GM10847 (cell line): ENCODE results near the gene MYO19.

Experiments used
- POLR2A ChIP-seq: IDR thresholded peaks from 2 replicates; pipeline ENCODE4 v1.6.1; 2011; ENCODE audit not compliant: insufficient read length; ENCODE audit errors: extremely low read depth

The MYO19 gene, protein sequence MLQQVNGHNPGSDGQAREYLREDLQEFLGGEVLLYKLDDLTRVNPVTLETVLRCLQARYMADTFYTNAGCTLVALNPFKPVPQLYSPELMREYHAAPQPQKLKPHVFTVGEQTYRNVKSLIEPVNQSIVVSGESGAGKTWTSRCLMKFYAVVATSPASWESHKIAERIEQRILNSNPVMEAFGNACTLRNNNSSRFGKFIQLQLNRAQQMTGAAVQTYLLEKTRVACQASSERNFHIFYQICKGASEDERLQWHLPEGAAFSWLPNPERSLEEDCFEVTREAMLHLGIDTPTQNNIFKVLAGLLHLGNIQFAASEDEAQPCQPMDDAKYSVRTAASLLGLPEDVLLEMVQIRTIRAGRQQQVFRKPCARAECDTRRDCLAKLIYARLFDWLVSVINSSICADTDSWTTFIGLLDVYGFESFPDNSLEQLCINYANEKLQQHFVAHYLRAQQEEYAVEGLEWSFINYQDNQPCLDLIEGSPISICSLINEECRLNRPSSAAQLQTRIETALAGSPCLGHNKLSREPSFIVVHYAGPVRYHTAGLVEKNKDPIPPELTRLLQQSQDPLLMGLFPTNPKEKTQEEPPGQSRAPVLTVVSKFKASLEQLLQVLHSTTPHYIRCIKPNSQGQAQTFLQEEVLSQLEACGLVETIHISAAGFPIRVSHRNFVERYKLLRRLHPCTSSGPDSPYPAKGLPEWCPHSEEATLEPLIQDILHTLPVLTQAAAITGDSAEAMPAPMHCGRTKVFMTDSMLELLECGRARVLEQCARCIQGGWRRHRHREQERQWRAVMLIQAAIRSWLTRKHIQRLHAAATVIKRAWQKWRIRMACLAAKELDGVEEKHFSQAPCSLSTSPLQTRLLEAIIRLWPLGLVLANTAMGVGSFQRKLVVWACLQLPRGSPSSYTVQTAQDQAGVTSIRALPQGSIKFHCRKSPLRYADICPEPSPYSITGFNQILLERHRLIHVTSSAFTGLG

DNA sequence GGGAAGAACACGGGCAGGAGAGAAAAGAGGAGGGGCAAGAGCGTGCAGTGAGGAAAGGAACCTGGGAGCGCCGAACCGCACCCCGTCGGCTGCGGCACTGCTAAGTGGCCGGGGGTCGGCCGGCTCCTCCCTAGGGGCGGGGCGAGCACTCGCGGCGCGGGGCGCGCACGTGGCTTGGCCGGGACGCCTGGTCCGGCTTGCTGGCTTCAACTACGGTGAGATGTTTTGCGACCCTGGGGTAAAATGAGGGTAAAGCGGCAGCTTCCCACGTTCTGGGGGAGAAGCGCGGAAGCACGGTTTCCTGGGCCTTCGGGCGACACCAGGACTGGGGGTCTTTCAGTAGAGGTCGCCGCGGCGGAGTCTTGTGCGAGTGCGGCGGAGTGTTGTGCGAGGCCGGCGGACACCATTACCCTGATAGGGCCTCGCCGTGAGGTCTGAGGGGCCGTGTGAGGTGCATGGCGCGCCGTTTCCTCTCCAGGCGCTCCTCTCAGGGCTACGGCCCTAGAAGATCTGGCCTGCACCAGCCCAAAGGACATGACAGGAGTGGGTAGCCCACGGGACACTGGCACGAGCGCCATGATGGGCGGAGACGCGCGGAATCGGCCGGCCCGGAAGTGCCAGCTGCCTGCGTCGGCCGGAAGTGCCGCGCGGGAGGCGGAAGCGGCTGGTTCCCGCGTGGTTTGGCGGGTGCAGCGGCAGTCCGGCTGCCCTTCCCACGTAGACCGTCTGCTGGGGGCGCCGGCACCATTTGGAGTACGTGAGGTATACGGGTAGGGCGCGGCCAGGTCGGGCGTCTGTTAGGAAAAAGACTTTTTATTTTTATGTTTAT lies at the start of gene MYO19, which contains the start of gene PIGW:
Gene MYO19 (minus strand): TSS at position 29 of the 829 bp plus-strand sequence. CDS start 2,330 bp downstream, outside the sequence.
Gene PIGW (plus strand): TSS at position 148 of the 829 bp plus-strand sequence. CDS start 2,115 bp downstream, outside the sequence.
- peak; percentile 92 for TF ChIP-seq POLR2A

GRCh38 chr17:36583787-36584186 lies 49.1 kb upstream of the MYO19 start:
- TF ChIP-seq POLR2A, result no peak

DNA sequence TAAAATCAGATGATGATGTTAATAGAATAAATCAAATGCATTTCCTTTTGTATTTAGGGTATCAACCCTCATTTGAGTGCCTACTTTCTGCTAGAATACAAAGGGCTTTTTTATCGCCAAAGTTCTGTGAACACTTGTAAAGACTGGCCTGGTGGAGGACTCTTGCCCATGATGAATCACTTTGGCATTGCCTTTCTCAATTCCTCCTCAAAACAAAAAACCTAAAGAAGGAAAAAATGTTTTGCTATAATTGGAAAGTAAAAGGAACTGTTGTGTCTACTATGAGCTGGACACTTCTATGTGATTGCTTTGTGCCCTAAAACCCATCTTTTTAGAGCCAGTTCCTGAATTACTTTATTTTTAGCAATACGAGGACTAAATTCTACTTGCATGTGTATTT lies 44.0 kb upstream of the MYO19 start:
- no peak for TF ChIP-seq POLR2A

GRCh38 chr17:36576793-36577192 lies 42.1 kb upstream of the MYO19 start:
- no peak for TF ChIP-seq POLR2A

DNA sequence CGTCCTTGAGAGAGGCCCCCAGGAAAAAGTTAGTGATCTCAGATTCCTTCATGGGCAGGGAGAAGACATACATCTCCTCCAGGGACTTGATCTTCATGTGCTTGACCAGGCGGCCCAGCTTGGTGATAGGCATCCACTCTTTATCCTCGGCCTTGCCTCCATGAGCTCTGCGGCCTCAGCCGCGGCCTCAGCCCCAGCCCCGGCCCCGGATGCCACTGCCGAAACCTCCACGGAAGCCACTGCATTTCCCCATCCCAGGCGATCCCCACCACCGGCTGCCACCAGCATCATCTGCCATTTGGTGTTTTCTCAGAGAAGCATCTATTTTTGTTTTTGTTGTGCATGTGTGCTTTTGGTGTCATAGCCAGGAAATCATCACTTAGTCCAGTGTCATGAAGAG lies 40.4 kb upstream of the MYO19 start:
- no peak for TF ChIP-seq POLR2A

DNA sequence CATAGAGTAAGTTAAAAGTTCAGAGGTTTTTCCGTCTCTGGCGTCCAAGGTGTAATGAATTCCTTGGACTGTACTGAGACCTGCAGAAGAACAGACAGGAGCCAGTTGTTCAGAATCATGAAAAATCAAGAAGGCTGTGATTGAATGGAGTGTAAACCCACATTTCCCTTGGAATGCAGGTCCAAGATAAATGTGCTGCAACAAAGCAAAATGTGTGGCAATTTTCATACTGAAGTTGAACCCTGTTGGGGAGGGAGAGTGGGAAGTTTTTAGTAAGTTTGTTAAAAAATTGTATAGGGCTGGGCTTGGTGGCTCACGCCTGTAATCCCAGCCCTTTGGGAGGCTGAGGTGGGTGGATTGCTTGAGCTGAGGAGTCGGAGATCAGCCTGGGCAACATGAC lies 31.4 kb upstream of the MYO19 start:
- TF ChIP-seq POLR2A, result no peak

- no peak for TF ChIP-seq POLR2A
These were observed 18.8 kb upstream of the MYO19 start for GRCh38 chr17:36553459-36553858.

DNA sequence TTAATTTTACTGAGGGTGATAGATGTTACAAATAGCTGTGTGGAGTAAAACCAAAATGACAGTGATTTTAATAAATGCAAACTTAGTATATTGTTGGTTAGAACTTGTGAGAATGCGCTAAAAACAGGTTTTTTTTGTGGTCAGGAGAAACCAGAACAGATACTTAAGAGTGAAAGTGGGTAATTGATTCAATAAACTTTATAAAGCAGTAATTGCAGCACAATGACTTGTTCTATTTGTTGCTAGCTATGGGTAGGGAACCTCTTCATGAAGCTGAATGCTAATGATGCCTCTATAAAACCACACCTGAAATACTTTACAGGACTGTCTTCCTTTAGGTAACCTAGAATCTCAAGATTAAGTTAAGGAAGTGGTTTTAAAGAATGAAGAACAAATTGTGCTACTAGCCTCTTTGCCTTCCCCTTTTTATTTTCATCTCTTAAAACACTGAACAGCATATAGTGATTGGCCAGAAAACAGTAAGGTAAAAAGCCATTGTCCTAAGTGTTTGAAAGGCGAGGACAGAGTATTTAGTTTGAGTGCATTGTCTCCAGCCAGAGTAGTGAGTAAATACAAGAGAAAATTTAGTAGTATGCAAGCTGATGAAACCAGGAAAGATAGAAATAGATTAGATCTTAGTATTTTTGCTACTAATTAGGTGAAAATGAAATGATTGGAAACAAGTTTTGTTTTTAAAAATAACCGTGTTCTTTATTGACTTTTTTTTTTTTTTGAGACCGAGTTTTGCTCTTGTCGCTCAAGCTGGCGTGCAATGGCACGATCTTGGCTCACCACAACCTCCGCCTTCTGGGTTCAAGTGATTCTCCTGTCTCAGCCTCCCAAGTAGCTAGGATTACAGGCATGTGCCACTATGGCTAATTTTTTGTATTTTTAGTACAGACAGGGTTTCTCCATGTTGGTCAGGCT lies 16.1 kb upstream of the MYO19 start:
- no peak for TF ChIP-seq POLR2A

- no peak for TF ChIP-seq POLR2A
These were observed 13.1 kb upstream of the MYO19 start for GRCh38 chr17:36547776-36548175.

- TF ChIP-seq POLR2A, result no peak
These were observed 11.9 kb upstream of the MYO19 start for GRCh38 chr17:36546418-36547093.

DNA sequence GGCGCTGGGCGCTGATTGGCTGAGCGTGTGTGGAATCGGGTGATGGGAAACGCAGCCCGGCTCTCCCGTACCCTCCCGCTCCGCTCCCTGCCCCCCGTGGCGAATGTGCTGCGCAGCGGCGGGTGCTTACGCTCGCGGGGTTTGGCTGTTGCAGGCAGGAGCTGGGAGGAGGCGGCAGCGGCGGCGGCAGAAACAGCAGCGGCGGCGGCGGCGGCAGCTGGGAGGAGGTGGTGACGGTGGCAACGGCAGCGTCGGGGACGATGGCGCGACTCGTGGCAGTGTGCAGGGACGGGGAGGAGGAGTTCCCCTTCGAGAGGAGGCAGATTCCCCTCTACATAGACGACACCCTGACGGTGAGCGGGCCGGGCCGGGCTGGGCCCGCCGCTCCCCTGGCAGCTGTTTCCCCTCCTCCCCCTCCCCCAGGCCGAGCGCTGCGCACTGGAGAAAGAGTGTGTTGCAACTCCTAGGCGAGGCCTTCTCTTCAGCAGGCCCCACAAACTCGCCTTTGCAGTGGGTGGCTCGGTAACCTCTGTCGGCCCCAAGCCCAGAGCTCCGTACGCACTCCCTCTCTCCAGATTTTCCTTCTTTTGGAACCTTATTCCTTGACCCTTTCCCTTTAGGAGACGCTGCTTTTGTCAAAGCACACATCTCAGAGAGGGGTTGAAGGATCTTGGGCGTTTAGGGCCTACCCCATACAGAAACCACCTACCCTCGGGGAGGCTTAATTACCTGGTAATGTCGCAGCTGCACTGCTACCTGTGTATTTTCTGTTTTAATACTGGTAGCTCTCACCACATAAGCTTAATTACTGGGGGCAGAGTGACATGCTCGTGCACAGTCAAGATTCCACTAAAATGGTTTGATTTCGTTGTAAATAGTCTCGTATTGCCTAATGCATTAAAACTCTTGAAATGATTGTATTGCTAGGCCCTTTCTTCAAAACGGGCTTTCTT lies 11.1 kb upstream of the MYO19 start:
- TF ChIP-seq POLR2A, result peak; percentile 62

- no peak for TF ChIP-seq POLR2A
These were observed 10.4 kb upstream of the MYO19 start for GRCh38 chr17:36545077-36545464.

DNA sequence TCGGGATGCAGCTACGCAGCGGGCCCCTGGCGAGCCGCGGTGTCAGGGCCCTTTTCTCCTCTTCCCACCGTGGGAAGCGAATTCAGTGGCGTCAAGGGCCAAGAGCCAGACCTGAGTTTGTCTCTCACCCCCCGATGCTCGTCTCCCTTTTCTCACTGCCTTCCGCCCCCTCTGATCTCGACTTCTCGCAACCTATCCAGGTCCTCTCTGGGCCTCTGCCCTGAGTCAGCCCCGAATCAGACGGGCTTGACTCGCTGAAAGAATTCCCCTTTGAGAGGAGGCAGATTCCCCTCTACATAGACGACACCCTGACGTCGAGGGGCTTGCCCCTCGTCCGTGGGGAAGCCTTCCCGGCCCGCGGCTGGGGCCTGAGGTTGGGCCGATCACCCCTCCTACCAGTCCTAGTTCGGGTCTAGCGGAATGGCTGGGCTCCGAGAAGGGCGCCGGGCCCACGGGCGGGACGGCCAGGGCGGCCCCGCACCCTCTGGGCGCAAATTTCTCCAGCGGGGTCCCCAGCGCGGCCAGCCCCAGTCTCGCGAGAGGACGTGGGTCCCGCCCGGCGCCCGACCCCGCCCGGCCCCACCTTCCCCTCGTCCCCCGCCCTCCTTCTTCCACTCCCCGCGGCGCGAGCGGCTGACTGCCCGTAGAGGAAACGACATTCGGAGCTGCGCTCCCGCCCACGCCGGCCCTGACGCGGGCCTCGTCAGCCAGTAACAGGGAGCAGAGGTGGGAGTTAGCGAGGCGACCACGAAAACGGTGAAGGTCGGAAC lies 9.8 kb upstream of the MYO19 start, which contains the start of gene GGNBP2:
Gene GGNBP2 (plus strand): TSS at position 613 of the 770 bp plus-strand sequence. CDS start 806 bp downstream, outside the sequence.
- peak; percentile 86 for TF ChIP-seq POLR2A
